Measurements from ENCODE around the gene DDX39A. TPM values are rescaled to one million over a fixed set of nuclear protein-coding genes. Genes with fewer than 3 reads are reported as not detected.

The DDX39A gene
- total RNA-seq, 2 experiments from 2014 or later = 233 to 234 TPM

- Mint-ChIP-seq H3K27me3 (no peaks in the 10 kb centered on the region), H3K27ac (peak overlapping the region; percentile 90), H3K9me3 (no peaks in the 10 kb centered on the region), H3K4me1 (peaks cover 83% of the 10 kb centered on the region), H3K36me3 (ENCODE audit: low read depth) (peaks cover 87% of the 10 kb centered on the region), H3K4me3 (peak overlapping the region; percentile 24)
- ChIA-PET POLR2A (interaction anchor here (1.4 to 17.7 kb wide), 4 partner anchors 18 to 275 kb away, joined by 5 to 218 read pairs (median 94); partner anchors contain the start of genes ADGRE5 and ASF1B), CTCF (interaction anchor here (0.6 to 1.3 kb wide), 2 partner anchors 29 to 50 kb away, joined by 3 to 4 read pairs; no protein-coding TSS in a partner anchor)
- no peak for DNase-seq
Observed at GRCh38 chr19:14411938-14412245, 7.2 kb downstream of the DDX39A start.

GRCh38 chr19:14411161-14411937, 7.8 kb downstream of the DDX39A start:
- CTCF ChIA-PET = interaction anchor here (1.3 to 1.5 kb wide), 2 partner anchors 49 to 275 kb away, joined by 4 to 5 read pairs; partner anchors contain the start of gene ASF1B
- Mint-ChIP-seq H3K27ac (peak overlapping the region; percentile 90), H3K4me1 (peaks cover 81% of the 10 kb centered on the region), H3K9me3 (no peaks in the 10 kb centered on the region), H3K4me3 (peak overlapping the region; percentile 24), H3K36me3 (ENCODE audit: low read depth) (peaks cover 87% of the 10 kb centered on the region), H3K27me3 (no peaks in the 10 kb centered on the region)
- DNase-seq = no peak
- POLR2A ChIA-PET = interaction anchor here (1.0 to 17.7 kb wide), 10 partner anchors 10 to 380 kb away, joined by 3 to 218 read pairs (median 6); partner anchors contain the start of genes ADGRE5, ASF1B and IL27RA

- Mint-ChIP-seq H3K9me3 (no peaks in the 10 kb centered on the region), H3K4me1 (peaks cover 77% of the 10 kb centered on the region), H3K36me3 (ENCODE audit: low read depth) (peaks cover 86% of the 10 kb centered on the region), H3K27ac (peak overlapping the region; percentile 90), H3K27me3 (no peaks in the 10 kb centered on the region), H3K4me3 (peak overlapping the region; percentile 57)
- POLR2A ChIA-PET = interaction anchor here (0.8 to 17.7 kb wide), 22 partner anchors 7 to 379 kb away, joined by 3 to 218 read pairs (median 4); partner anchors contain the start of genes ADGRE5, ASF1B, DDX39A and DNAJB1
- DNase-seq = peak; percentile 77
- CTCF ChIA-PET = interaction anchor here (0.6 to 1.5 kb wide), 9 partner anchors 29 to 364 kb away, joined by 3 to 5 read pairs (median 3); partner anchors contain the start of genes ADGRE5 and ASF1B
Observed at GRCh38 chr19:14410091-14411051, 8.8 kb downstream of the DDX39A start.

- DNase-seq = no peak
- CTCF ChIA-PET = interaction anchor here (0.6 to 1.4 kb wide), 7 partner anchors 28 to 363 kb away, joined by 3 to 5 read pairs (median 3); partner anchors contain the start of genes ADGRE5 and ASF1B
- POLR2A ChIA-PET = interaction anchor here (0.8 to 17.7 kb wide), 18 partner anchors 8 to 273 kb away, joined by 3 to 218 read pairs (median 4); partner anchors contain the start of genes ADGRE5, ASF1B, DDX39A and DNAJB1
- no peaks in the 10 kb centered on the region for H3K27me3 Mint-ChIP-seq
- peak overlapping the region; percentile 90 for H3K27ac Mint-ChIP-seq
- H3K4me3 Mint-ChIP-seq = no peak overlapping the region
- H3K9me3 Mint-ChIP-seq = no peaks in the 10 kb centered on the region
- H3K36me3 Mint-ChIP-seq (ENCODE audit: low read depth) = peaks cover 91% of the 10 kb centered on the region
- peaks cover 72% of the 10 kb centered on the region for H3K4me1 Mint-ChIP-seq
Observed at GRCh38 chr19:14409146-14410023, 9.8 kb downstream of the DDX39A start.

GRCh38 chr19:14408491-14409145, 10.5 kb downstream of the DDX39A start:
- POLR2A ChIA-PET = interaction anchor here (0.8 to 17.7 kb wide), 6 partner anchors 8 to 52 kb away, joined by 3 to 218 read pairs (median 60); partner anchors contain the start of genes ADGRE5 and DDX39A
- no peak overlapping the region for H3K4me3 Mint-ChIP-seq
- peaks cover 69% of the 10 kb centered on the region for H3K4me1 Mint-ChIP-seq
- CTCF ChIA-PET = interaction anchor here (0.9 kb wide), 1 partner anchor 48 kb away, joined by 3 read pairs; no protein-coding TSS in a partner anchor
- peaks cover 91% of the 10 kb centered on the region for H3K36me3 Mint-ChIP-seq (ENCODE audit: low read depth)
- H3K27ac Mint-ChIP-seq = peak overlapping the region; percentile 69
- no peaks in the 10 kb centered on the region for H3K27me3 Mint-ChIP-seq
- H3K9me3 Mint-ChIP-seq = no peaks in the 10 kb centered on the region
- no peak for DNase-seq

GRCh38 chr19:14407605-14408484, 11.3 kb downstream of the DDX39A start:
- no peak for DNase-seq
- ChIA-PET POLR2A (interaction anchor here (0.6 to 17.7 kb wide), 9 partner anchors 9 to 111 kb away, joined by 3 to 218 read pairs (median 3); partner anchors contain the start of genes ADGRE5, DDX39A and DNAJB1), CTCF (interaction anchor here (0.7 to 4.1 kb wide), 8 partner anchors 10 to 271 kb away, joined by 3 to 37 read pairs (median 6); partner anchors contain the start of gene ASF1B)
- Mint-ChIP-seq H3K27ac (peak overlapping the region; percentile 69), H3K27me3 (no peaks in the 10 kb centered on the region), H3K9me3 (no peaks in the 10 kb centered on the region), H3K4me3 (no peak overlapping the region), H3K4me1 (peaks cover 61% of the 10 kb centered on the region), H3K36me3 (ENCODE audit: low read depth) (peaks cover 83% of the 10 kb centered on the region)

GRCh38 chr19:14406645-14407401, 12.3 kb downstream of the DDX39A start:
- no peaks in the 10 kb centered on the region for H3K9me3 Mint-ChIP-seq
- CTCF ChIA-PET = interaction anchor here (0.7 to 4.1 kb wide), 18 partner anchors 9 to 270 kb away, joined by 3 to 37 read pairs (median 5); partner anchors contain the start of genes ASF1B and DDX39A
- H3K4me3 Mint-ChIP-seq = no peak overlapping the region

GRCh38 chr19:14405758-14406644, 13.1 kb downstream of the DDX39A start:
- H3K36me3 Mint-ChIP-seq (ENCODE audit: low read depth) = peaks cover 83% of the 10 kb centered on the region
- CTCF ChIA-PET = interaction anchor here (0.7 to 4.1 kb wide), 18 partner anchors 10 to 269 kb away, joined by 3 to 37 read pairs (median 6); partner anchors contain the start of genes ADGRE5, ASF1B, DDX39A and PTGER1
- H3K27me3 Mint-ChIP-seq = no peaks in the 10 kb centered on the region
- DNase-seq = peak; percentile 92
- no peak overlapping the region for H3K4me3 Mint-ChIP-seq
- no peaks in the 10 kb centered on the region for H3K9me3 Mint-ChIP-seq
- POLR2A ChIA-PET = interaction anchor here (0.9 to 17.7 kb wide), 19 partner anchors 11 to 524 kb away, joined by 3 to 218 read pairs (median 4); partner anchors contain the start of genes ADGRE5, ASF1B, DDX39A and DNAJB1
- H3K27ac Mint-ChIP-seq = peak overlapping the region; percentile 68
- peaks cover 45% of the 10 kb centered on the region for H3K4me1 Mint-ChIP-seq

More at GRCh38 chr19:14406645-14407401, 12.3 kb downstream of the DDX39A start:
- peaks cover 83% of the 10 kb centered on the region for H3K36me3 Mint-ChIP-seq (ENCODE audit: low read depth)
- no peaks in the 10 kb centered on the region for H3K27me3 Mint-ChIP-seq
- peak overlapping the region; percentile 68 for H3K27ac Mint-ChIP-seq
- DNase-seq = no peak
- peaks cover 54% of the 10 kb centered on the region for H3K4me1 Mint-ChIP-seq
- POLR2A ChIA-PET = interaction anchor here (0.6 to 17.7 kb wide), 15 partner anchors 10 to 524 kb away, joined by 3 to 218 read pairs (median 4); partner anchors contain the start of genes ADGRE5, ASF1B, DDX39A and DNAJB1

- Mint-ChIP-seq H3K27me3 (no peaks in the 10 kb centered on the region), H3K9me3 (no peaks in the 10 kb centered on the region), H3K27ac (peak overlapping the region; percentile 29), H3K4me3 (no peak overlapping the region), H3K36me3 (ENCODE audit: low read depth) (peaks cover 83% of the 10 kb centered on the region), H3K4me1 (peaks cover 40% of the 10 kb centered on the region)
- no peak for DNase-seq
- ChIA-PET POLR2A (interaction anchor here (1.0 to 17.7 kb wide), 15 partner anchors 9 to 269 kb away, joined by 3 to 218 read pairs (median 5); partner anchors contain the start of genes ADGRE5, ASF1B, DDX39A and DNAJB1), CTCF (interaction anchor here (1.0 to 4.1 kb wide), 11 partner anchors 10 to 269 kb away, joined by 3 to 37 read pairs (median 6); partner anchors contain the start of genes ADGRE5, ASF1B and PTGER1)
Observed at GRCh38 chr19:14405380-14405757, 13.8 kb downstream of the DDX39A start.

All from activated CD4-positive, alpha-beta memory T cell treated with anti-CD3 and anti-CD28 coated beads, Interleukin-2, amount 10 ng/mL, durations not matched to agents 7 days and 5 days (primary cell).